AG09319 (cell line): ENCODE measurements around the gene STX18.

ENCODE experiments used
- DNase-seq: peaks from one replicate; pipeline ENCODE4 v3.0.0-alpha.2; 2010; ENCODE audit warnings: low read depth; ENCODE audit errors: extremely low read depth
- TF ChIP-seq, protein P1 (sequence below): IDR thresholded peaks from 2 replicates; pipeline ENCODE4 v1.5.1; 2011; ENCODE audit warnings: low read depth, mild to moderate bottlenecking, inconsistent platforms, low read length, moderate library complexity

Gene STX18

DNA sequence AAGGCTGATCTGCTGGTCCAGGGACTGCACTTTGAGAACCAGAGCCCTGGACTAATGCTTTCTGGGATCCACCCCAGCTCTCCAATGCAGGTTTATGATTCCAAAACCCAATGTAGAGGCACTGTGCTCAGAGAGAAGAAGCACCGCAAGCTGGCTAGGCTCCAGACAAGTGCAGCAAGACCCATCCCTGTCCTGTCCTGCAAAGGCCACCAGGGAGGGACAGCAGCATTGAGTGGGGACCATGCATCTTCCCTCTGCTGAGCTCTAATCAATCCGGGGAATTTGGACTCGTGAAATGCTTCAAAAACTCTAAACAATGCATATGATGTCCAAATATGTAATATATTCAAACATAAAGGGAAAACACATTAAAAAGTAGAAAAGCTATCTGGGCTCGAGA lies 165.8 kb downstream of the STX18 start:
- DNase-seq = no peak
- TF ChIP-seq, protein P1, sequence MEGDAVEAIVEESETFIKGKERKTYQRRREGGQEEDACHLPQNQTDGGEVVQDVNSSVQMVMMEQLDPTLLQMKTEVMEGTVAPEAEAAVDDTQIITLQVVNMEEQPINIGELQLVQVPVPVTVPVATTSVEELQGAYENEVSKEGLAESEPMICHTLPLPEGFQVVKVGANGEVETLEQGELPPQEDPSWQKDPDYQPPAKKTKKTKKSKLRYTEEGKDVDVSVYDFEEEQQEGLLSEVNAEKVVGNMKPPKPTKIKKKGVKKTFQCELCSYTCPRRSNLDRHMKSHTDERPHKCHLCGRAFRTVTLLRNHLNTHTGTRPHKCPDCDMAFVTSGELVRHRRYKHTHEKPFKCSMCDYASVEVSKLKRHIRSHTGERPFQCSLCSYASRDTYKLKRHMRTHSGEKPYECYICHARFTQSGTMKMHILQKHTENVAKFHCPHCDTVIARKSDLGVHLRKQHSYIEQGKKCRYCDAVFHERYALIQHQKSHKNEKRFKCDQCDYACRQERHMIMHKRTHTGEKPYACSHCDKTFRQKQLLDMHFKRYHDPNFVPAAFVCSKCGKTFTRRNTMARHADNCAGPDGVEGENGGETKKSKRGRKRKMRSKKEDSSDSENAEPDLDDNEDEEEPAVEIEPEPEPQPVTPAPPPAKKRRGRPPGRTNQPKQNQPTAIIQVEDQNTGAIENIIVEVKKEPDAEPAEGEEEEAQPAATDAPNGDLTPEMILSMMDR = no peak

DNA sequence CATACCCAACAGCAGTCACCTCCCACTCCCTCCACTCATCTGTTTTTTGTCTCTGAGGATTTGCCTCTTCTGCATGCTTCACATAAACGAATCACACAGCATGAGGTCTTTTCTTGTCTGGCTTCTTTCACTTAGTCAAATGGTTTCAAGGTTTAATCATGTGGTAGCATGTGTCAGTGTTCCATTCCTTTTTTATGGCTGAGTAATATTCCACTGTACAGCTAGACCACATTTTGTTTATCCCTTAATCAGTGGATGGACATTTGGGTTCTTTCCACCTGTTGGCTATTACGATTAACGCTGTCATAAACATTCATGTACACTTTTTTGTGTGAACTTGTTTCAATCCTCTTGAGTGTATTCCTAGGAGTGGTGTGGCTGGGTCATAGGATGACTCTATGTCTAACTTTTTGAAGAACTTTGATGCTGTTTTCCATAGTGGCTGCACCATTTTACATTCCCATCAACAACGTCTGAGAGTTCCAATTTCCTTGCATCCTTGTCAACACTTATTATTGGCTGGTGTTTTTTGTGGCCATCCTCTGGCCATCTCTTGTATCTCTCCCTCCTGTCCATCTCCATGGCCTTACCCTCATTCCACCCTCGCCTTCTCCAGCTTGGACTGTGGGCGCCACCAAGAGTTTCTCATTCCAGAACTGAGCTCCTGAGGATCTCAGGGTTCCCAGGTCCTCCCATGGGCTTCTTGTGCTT lies 167.3 kb downstream of the STX18 start:
- no peak for DNase-seq
- TF ChIP-seq, protein P1 = no peak
